ENCODE data around the gene DYNC1I1.

DYNC1I1 gene

DNA sequence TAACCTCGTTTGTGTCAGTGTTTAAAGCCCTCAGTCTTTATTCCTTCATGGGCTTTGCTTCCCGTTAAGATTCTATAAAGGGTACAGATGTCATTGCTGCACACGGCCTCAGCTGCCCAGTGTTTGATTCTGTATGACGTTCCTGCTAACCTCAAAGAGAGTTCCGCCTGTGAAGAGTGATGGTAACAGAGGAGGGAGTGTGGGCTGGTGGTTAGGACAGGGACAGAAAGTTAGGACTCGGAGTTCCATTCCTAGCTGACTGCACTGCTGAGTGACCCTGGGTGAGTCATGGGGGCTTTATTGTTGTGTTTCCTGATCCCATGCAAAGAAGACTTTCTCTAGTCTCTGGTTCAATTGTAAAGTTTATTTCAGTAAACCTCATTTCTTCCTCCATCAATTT lies 227.1 kb downstream of the DYNC1I1 start:
- Histone ChIP-seq H3K4me2 (ENCODE audit: low read depth, low read length, poor library complexity, severe bottlenecking) (no peak overlapping the region), H3K79me2 (ENCODE audit: insufficient read depth, low read length) (no peaks in the 10 kb centered on the region), H3K4me3 (ENCODE audit: insufficient read depth, low read length, poor library complexity, severe bottlenecking) (no peak overlapping the region), H3K27ac (ENCODE audit: low read depth, low read length) (no peak overlapping the region), H2AFZ (ENCODE audit: low read depth, low read length, severe bottlenecking) (no peak overlapping the region), H3K9me2 (replicated peaks; ENCODE audit: insufficient read depth, low read length) (no peaks in the 10 kb centered on the region), H3F3A (ENCODE audit: insufficient read depth) (no peaks in the 10 kb centered on the region), H3K9me3 (ENCODE audit: insufficient read depth, low read length) (no peaks in the 10 kb centered on the region), H3K9ac (ENCODE audit: low read length) (no peak overlapping the region), H3K27me3 (ENCODE audit: low read length) (no peaks in the 10 kb centered on the region), H4K20me1 (ENCODE audit: low read depth, low read length) (no peaks in the 10 kb centered on the region), H3K36me3 (ENCODE audit: low read length) (no peaks in the 10 kb centered on the region)
- TF ChIP-seq EZH2phosphoT487 (conservative IDR thresholded peaks at IDR 0.05; ENCODE audit: low read length): no peak
- TF ChIP-seq, protein P1, sequence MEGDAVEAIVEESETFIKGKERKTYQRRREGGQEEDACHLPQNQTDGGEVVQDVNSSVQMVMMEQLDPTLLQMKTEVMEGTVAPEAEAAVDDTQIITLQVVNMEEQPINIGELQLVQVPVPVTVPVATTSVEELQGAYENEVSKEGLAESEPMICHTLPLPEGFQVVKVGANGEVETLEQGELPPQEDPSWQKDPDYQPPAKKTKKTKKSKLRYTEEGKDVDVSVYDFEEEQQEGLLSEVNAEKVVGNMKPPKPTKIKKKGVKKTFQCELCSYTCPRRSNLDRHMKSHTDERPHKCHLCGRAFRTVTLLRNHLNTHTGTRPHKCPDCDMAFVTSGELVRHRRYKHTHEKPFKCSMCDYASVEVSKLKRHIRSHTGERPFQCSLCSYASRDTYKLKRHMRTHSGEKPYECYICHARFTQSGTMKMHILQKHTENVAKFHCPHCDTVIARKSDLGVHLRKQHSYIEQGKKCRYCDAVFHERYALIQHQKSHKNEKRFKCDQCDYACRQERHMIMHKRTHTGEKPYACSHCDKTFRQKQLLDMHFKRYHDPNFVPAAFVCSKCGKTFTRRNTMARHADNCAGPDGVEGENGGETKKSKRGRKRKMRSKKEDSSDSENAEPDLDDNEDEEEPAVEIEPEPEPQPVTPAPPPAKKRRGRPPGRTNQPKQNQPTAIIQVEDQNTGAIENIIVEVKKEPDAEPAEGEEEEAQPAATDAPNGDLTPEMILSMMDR (IDR thresholded peaks at IDR 0.05; ENCODE audit: insufficient read depth, low read length, poor library complexity, severe bottlenecking): no peak

DNA sequence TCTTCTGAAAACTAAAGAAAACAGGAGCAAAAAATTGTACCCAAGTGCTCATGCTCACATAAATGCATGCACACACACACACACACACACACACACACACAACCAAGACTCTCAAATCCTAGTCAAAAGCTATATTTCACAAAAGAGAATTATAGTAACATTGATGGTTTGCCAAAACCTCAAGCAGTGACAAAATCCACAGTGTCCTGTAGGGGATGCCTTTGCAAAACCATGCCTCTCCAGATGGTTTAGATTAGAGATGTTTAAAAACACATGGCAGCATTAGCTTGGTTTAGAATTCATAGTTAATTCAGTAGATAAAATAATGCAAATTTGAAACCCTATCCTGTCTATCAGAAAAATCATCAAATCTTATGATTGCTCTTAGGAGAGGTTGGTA lies 232.2 kb downstream of the DYNC1I1 start:
- Histone ChIP-seq H2AFZ (ENCODE audit: low read depth, low read length, severe bottlenecking) (no peak overlapping the region), H3K9me2 (replicated peaks; ENCODE audit: insufficient read depth, low read length) (no peaks in the 10 kb centered on the region), H3K4me2 (ENCODE audit: low read depth, low read length, poor library complexity, severe bottlenecking) (no peak overlapping the region), H3K9me3 (ENCODE audit: insufficient read depth, low read length) (no peaks in the 10 kb centered on the region), H3K4me3 (ENCODE audit: insufficient read depth, low read length, poor library complexity, severe bottlenecking) (no peak overlapping the region), H3K9ac (ENCODE audit: low read length) (no peak overlapping the region), H3K36me3 (ENCODE audit: low read length) (no peaks in the 10 kb centered on the region), H3K27me3 (ENCODE audit: low read length) (no peaks in the 10 kb centered on the region), H3K79me2 (ENCODE audit: insufficient read depth, low read length) (no peaks in the 10 kb centered on the region), H4K20me1 (ENCODE audit: low read depth, low read length) (no peaks in the 10 kb centered on the region), H3K27ac (ENCODE audit: low read depth, low read length) (no peak overlapping the region), H3F3A (ENCODE audit: insufficient read depth) (no peaks in the 10 kb centered on the region)
- no peak for TF ChIP-seq EZH2phosphoT487 (conservative IDR thresholded peaks at IDR 0.05; ENCODE audit: low read length)
- TF ChIP-seq, protein P1 (IDR thresholded peaks at IDR 0.05; ENCODE audit: insufficient read depth, low read length, poor library complexity, severe bottlenecking): no peak

DNA sequence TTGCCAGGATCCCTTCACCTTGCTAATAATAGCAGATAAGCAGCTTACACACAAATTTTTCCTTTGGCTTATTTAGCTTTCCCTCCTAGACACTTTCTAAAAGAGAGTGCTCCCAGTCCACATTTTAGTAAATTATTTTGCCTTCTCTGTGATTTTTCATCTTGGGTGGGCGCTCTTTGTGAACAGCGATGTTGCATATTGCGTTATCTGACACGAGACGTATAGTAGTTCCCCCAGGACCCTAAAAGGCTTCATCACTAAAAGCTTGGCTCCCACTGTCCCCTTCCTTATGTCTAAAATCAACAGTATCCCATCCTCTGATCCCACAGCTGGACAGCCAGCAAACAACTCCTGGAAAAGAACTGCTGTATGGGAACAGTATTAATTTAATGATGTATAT lies 232.9 kb downstream of the DYNC1I1 start:
- TF ChIP-seq, protein P1 (IDR thresholded peaks at IDR 0.05; ENCODE audit: insufficient read depth, low read length, poor library complexity, severe bottlenecking): no peak
- TF ChIP-seq EZH2phosphoT487 (conservative IDR thresholded peaks at IDR 0.05; ENCODE audit: low read length): no peak
- Histone ChIP-seq H3K79me2 (ENCODE audit: insufficient read depth, low read length) (no peaks in the 10 kb centered on the region), H3K4me3 (ENCODE audit: insufficient read depth, low read length, poor library complexity, severe bottlenecking) (no peak overlapping the region), H3K9me3 (ENCODE audit: insufficient read depth, low read length) (no peaks in the 10 kb centered on the region), H4K20me1 (ENCODE audit: low read depth, low read length) (no peaks in the 10 kb centered on the region), H3F3A (ENCODE audit: insufficient read depth) (no peaks in the 10 kb centered on the region), H3K27me3 (ENCODE audit: low read length) (no peaks in the 10 kb centered on the region), H3K27ac (ENCODE audit: low read depth, low read length) (no peak overlapping the region), H3K4me2 (ENCODE audit: low read depth, low read length, poor library complexity, severe bottlenecking) (no peak overlapping the region), H3K36me3 (ENCODE audit: low read length) (no peaks in the 10 kb centered on the region), H3K9ac (ENCODE audit: low read length) (no peak overlapping the region), H3K9me2 (replicated peaks; ENCODE audit: insufficient read depth, low read length) (no peaks in the 10 kb centered on the region), H2AFZ (ENCODE audit: low read depth, low read length, severe bottlenecking) (no peak overlapping the region)
